Amygdala (tissue), 56 donors: ENCODE results near the gene TEPSIN.

Source experiments
- DNase-seq, 56 donors: peaks; one replicate each; lab custom pipeline; 2025; lab: John Stamatoyannopoulos, UW

Gene TEPSIN

DNA sequence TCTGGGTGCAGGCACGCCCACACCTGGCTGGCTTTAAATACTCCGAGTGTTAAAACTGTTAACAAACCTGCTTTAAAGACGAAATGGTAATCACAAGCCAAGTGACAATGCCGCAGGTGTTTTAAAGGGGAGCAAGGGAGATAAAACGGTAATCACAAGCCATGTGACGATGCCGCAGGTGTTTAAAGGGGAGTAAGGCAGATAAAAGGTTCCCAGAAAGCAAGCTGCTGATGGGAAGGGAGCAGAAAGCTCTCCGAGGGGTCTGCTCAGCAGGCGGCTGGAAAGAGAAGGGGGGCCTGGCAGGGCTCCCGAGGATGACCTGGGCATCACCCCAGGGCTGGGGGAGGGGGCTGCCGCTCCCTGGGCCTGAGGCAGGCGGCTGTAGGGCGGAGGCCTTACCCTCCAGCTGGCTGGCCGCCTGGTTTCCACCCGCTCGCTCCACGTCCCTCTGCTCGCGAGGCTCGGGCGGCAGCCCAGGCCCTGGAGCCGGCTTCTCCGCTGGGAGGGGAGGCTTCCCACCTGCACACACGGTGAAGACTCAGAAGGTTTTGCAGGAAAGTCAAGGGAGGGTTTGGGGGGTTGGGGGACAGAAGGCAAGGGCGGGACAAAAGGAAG is 12.3 kb upstream of the TEPSIN start:
- no peak for DNase-seq

DNA sequence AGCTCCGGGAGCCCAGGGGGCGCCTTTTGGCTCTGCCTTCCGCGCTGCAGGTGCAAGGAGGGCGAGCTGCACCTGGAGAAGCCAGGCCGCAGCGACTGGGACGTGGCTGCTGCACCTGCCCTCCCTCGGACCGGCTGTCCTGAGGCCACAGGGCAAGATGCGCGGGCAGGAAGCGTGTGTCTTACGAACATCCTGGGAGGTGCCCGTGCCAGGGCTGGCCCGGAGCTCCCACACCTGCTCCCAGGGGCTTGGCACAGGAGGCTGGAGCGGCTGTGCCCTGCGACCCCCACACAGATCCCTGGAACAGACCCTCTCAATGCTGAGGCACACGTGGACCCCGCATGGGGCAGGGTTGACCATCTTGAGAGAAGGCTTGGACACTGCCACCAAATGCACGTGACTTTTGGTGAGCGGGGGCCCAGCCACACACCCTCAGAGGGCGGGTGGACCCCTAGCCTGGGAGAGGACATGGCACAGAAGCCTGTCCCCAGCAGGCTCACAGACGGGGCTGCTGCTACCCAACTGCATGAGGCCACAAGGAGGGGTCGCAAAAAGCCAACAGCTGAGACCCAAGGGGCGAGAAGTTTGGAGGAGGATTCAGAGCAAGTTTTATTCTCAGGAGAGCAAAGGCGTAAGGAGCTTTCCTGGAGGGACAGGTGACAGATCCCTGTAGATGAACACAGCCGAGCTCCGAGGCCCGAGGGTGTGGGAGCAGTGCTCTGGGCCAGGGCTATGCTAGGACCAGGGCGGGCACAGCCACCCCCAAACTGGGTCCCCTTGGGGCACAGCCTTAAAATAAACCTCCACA is 11.6 kb upstream of the TEPSIN start:
- DNase-seq = no peak

DNA sequence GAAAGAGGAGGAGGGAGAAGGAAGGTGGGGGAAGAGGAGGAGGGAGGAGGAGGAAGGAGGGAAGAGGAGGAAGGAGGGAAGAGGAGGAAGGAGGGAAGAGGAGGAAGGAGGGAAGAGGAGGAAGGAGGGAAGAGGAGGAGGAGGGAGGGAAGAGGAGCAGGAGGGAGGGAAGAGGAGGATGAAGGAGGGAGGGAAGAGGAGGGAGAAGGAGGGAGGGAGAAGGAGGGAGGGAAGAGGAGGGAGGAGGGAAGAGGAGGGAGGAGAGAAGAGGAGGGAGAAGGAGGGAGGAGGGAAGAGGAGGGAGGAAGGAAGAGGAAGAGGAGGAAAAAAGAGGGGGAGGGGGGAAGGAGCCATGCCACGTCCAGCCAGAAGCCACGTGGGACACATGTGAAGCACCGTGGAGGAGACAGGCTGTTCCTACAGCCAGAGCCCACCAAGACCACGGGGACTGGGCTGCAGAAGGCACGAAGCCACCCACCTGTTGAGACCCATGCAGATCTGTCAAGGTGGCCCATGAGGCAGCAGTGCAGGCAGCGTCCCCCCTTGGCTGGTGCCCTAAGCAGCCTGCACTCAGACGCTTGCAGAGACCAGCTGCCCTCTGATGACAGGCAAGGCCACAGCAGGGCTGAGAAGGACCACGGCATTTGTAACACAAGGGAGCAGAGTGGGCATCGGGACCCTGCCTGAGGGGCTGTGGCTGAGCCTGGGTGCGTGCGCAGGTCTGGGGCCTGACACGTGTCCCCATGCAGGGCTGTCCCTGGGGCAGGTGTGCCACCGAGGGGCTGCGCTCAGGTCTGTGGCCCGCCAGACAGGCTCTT is 10.6 kb upstream of the TEPSIN start:
- no peak for DNase-seq

DNA sequence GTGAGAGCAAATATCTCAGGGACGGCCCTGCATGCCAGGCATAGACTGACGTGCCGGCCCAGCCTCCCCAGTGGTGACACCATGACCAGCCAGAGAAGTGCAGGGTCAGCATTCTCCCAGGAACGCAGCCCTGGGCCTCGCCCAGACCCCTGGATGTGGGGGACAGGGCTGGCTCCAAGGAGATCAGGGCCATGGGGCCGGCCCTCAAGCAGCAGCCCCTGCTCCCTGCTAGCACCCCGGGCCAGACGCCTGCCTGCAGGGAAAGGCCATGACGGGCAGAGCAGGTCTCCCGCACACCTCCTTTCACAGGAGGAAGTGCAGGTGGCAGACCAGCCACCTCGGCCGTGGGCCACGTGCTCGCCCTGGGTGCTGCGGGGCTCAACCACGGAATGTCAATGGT is 9.8 kb upstream of the TEPSIN start:
- no peak for DNase-seq

DNA sequence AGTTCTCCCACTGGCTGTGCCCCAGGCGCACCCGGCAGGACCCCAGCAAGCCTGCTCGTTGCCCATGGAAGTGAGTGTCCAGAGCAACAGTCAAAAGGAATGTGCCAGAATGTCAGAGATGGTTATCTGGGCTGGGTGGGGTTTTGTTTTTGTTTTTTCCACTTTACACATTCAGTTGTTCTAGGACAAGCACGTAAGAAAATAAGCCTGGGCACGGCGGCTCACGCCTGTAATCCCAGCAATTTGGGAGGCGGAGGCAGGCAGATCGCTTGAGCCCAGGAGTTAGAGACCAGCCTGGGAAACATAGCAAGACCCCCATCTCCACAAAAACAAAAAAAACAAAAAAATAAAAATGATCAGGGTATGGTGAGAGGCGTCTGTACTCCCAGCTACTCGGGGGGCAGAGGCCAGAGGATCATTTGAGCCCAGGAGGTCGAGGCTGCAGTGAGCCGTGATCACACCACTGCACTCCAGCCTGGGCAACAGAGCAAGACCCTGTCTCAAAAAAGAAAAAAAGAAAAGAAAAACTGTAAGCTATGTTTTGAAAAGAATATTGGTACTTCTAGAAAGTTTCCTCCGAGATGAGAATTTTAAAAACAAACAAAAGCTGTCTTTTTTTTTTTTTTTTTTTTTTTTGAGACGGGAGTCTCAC is 8.6 kb upstream of the TEPSIN start:
- no peak for DNase-seq

DNA sequence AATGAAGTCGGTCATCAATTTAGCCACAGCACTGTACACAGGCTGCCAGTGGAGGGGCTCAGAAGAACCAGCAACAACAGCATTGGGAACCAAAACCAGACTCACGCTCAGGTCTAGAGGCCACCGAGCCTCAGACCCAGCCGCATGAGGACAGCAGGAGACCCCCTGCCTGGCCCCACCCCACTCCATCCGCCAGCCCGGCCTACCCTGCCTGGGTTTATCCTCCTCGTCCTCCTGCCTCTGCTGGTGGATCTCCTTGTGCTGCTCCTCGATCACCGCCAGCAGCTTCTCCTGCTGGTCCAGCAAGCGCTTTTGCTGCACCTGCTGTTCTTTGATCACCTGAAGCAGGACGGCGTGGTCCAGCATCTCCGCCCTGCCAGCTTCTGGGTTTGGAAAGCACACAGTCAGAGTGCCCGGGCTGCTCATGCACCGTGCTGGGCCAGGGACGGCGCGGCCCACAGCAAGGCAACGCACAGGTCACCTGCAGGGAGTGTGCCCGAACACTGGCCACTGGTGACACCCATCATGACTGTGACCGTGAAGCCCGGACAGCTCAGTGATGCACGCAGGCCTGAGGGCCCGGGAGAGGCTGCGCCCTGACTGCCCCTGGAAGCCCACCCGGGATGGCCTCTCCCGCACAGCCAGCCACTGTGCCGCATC is 8.0 kb upstream of the TEPSIN start:
- no peak for DNase-seq

DNA sequence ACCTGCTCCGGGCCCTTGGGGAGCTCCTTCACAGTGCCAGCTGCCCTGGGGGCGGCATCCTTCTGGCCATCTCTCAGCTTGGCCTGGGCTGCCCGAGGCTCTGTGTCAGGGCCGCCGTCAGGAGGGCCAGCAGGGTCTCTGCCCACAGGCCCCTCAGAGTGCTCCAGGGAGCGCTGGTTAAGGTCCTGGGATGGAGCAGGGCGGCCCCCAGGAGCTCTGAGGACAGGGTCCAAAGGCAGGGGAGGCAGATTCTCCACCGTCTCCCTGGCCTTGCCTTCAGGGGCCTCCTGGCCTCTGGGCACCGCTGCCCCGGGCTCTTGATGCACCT is 7.5 kb upstream of the TEPSIN start:
- DNase-seq = no peak

DNA sequence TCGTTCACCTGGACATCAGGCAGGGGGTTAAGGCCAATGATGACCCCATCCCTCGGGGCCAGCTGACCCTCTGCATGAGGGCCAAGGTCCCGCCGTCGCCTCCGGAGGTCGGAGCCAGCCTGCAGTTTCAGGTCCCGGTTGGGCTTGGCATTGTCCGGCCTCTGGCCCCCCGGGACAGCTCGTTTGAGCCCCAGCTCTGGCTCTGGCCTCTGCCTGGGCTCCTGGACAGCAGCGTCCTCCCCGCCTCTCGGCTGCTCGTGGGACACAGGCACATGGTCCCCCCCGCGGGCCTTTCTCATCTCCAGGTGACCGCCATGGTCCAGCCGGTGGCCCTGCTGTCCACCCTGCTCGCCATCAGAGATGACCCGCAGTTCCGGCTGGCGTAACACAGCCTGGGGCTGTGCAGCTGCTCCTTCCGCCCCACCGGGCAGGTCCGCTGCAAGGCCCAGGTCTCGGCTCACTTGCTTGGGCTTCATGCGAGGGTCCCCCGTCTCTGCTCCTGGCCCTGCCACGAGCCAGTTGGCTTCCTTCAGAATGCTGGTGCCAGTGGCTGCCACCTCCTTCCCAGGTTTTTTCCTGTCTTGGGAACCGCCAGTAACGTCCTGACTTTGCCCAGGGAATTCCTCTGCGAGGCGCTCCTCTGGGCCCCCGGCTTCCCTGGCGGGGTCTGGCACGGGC is 6.9 kb upstream of the TEPSIN start:
- DNase-seq = no peak

DNA sequence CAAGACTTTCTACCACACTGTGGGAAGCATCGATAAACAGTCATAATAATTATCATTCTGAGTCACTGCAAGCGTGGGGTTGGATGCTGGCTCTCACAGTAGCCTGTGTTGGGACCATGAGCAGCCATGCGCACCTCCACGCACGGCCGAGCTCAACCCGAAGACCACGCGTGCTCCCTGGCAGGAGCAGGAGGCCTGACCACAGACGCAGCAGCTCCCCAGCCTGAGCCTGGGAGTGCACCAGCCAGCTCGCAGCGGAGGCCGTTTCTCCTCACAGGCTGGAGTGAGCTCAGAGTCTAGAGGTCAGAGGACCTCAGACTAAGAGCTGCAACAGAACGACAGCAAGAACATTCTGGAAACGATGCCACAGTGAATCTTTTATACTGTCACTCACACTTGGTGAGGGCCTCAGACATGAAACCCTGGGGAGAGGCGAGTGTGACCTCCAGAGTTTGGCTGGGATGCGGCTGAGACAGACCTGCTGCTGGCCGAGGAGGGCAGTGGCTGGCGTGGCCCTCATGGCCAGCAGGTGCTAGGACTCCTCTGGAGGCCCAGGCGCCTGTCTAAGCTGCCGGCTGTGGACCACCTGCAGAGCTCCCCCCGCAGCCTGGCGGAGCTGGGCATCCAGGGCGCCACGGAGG is 6.3 kb upstream of the TEPSIN start:
- peak in 1 of 56 donors; percentile 13 for DNase-seq

DNA sequence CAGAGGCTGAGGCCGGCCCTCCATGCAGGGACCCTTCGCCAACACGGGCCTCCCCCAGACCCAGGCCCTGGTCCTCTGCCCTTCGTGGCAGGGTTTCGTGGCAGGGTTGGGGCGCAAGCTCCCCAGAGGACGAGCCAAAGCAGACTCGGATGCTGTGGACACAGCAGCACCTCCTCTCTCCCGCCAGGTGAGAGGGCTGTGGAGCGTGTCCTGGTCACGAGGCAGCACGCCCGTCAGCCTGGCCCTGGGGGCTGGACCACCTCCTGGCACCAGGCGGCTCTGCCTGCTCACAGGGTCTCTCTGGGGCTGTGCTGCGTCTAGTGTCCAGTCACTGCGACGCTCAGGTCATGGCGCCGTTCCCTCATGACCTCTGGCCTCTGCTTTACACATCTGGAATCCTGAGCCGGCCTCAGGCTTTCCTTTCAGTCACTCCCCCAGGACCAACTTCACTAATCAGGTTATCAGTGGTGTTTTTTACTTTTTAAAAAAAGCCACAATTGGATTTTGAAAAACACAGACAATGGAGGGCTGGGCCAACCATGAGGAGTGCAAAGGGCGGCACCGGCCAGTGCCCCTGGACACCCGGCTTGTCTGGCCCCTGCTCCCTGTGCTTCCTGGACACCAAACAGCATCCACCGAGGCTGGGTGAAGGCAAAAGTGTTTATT is 5.6 kb upstream of the TEPSIN start:
- DNase-seq = no peak

DNA sequence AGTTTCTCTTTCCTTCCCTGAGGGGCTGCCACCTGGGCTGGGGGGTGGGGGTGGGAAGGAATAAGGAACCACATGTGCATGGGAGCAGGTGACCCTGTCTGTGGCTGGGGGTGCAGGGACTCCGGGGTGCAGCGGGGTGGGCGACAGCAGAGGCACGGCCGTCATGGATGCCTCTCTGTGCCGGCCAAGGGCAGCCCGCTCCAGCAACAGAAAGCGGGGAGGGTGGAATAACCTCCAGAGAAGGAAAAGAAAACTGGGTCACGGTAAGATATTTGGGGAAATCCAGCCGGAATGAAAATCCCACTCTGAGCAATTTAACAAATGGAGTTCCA is 4.4 kb upstream of the TEPSIN start:
- no peak for DNase-seq

DNA sequence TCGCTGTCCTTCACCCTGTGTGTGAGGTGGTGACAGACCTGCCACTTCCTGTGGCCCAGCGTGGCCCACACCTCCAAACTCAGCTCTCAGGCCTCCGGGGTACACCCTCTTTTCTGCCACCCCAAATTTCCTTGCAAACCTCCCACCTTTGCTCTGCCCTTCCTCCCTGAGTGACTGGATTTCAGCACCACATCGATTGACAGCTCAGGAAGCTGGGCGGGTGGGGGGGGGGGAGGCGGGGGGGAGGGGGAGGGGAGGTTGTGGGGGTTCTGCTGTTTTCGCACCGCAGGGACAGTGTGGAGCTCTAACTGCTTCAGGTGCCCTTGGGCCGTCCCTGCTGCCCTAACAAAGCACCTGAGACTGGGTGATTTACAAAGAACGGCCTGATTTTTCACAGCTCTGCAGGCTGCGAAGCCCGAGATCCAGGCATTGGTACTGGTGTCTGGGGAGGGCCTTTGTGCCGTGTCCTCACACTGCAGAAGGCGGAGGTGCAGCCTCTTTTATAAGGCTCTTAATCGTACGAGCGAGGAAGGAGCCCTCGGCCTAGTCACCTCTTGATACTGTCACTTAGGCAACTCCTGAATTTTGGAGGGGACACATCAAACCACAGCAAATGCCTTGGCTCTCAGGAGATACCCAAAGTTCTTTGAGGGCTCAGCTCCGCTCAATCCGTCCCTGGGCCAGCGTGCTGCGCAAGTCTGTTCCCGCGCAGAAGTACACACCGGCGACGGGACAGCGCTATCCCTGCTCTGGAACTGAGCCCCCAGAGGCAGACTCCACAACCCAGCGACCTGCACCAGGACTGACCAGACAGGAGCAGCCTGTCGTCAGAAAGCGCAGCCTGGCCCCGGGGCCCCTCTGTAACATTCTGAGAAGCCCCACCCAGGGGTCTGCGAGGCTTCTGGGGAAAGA is 3.8 kb upstream of the TEPSIN start:
- no peak for DNase-seq

DNA sequence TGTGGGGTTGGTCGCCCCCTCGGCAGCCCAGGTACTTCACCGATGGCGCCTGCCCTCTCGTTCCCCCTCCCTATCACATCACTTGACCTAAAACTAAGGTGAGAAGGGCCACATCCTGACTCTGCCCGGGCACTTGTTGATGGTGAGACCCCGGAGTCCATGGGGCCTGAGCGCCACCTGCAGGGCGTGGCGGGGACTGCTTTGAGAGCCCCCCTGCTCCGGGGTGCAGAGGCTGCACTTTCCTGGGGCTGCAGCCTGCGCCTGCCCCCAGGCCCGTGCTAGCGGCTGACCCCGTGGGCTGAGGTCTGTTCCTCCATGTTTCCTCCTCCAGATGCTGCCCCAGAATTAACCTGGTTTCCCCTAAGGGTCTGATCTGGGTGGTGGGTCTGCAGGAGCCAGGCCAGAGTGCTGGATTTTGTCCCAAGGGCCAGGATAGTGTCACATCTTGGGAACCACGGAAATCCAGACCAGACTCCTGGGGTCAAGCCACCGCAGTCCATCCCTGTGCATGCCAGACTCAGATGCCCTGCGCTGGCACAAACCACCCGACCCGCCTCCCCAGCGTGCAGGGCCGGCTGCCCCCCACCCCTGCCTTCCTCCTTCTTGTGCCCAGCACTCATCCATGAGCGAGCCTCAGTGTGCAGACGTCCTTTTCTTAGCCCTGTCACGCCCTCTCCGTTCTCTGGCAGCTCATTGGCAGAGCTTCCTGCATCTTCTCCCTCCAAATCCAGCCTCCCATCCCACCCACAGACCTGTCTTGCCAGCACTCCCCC is 3.0 kb upstream of the TEPSIN start:
- DNase-seq = peak in 24 of 56 donors; percentile 11 to 71 (median 29)

DNA sequence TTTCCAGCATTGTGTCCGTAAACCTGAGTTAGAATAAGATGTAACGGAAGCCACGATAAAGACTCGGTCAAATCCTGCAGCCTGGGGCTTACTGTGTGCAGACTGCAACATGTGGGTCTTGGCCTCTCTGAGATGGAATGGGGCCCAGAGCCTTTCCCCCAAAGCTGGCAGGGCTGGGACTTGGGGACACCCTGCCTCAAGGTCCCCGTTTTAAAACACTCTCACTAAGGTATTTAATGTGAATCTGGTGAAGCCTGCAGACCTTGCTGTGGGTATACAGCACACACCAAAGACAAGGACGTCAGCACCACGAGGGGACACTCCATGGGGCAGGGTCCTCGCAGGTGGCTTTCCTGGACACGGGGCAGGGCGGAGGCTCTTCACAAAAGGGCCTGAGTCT is 2.3 kb upstream of the TEPSIN start:
- DNase-seq = no peak

DNA sequence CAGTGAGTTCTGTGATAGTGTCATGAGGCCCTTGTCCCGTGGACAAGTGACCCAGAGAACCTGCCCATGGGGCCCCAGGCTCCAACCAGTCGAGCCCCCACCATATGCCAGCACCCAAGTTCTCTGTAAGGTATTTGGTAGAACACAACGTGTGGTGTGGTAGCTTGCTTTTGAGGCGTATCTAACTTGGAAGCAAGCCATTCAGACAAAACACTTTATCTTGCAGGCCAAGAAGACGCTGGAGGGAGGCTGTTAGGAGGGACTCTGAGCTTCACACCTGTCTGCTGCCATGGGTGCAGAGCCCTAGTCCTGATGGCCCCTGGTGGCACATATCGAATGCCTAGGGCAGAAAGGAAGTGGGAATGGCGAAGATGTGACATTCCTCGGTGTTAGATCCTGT is 1.9 kb upstream of the TEPSIN start:
- no peak for DNase-seq

DNA sequence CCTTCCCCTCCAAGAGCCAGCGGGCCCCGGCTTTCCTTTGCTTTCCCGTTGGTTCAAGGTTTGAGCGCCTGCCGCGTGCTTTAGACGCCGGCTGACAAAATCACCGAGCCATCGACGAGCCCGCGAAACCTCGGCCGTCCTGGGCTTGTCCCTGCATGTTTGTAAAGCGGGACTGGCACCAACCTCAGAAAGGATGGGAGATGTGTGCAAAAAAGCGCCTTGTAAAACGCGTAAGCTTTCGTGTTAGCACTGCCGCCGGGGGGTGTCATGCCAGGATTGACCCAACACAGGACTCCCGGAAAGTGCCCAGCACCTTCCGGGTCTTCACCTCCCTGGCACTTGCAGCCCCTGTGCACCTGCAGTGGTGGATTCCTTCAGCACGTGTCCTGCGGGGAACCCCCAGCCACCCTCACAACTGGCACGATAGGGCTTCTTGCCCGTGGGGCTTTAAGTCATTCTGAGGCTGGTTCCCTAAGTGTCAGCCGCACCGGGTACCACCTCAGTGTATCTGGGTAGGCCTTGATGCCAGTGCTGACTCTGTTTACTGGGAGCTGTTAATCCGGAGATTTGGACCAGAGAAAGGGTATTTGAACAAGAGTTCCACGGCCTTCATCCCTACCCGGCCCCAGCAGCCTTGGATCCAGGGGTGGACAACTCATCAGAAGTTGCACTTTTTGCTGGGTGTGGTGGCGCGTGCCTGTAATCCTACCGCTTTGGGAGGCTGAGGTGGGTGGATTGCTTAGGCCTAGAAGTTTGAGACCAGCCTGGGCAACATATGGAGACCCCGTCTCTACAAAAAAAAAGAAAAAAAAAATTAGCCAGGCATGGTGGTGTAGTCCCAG is 1.1 kb upstream of the TEPSIN start:
- DNase-seq = peak in 2 of 56 donors; percentile 22 to 41
